Bone marrow (tissue), 2 donors: ENCODE results near the gene TMEM175.

Experiments used
- DNase-seq, 2 donors: peaks; one replicate each; lab custom pipeline; 2025; lab: John Stamatoyannopoulos, UW

The TMEM175 gene

DNA sequence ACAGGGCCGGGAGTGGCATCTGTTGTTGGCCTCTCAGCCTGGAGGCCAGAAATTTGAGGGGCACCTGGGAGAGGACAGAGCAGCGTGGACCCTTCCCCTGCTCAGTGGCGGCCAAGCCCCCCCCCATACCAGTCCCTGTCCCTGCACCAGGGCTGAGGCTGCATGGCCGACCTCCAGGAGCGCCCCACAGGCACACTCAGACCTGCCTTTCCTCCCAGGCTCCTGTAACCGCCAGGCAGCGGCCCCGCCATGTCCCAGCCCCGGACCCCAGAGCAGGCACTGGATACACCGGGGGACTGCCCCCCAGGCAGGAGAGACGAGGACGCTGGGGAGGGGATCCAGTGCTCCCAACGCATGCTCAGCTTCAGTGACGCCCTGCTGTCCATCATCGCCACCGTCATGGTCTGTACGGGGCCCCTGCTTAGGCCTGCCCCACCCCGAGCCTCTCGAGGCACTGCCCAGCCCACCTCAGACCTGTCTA, 15.3 kb downstream of the TMEM175 start:
- DNase-seq, result no peak

DNA sequence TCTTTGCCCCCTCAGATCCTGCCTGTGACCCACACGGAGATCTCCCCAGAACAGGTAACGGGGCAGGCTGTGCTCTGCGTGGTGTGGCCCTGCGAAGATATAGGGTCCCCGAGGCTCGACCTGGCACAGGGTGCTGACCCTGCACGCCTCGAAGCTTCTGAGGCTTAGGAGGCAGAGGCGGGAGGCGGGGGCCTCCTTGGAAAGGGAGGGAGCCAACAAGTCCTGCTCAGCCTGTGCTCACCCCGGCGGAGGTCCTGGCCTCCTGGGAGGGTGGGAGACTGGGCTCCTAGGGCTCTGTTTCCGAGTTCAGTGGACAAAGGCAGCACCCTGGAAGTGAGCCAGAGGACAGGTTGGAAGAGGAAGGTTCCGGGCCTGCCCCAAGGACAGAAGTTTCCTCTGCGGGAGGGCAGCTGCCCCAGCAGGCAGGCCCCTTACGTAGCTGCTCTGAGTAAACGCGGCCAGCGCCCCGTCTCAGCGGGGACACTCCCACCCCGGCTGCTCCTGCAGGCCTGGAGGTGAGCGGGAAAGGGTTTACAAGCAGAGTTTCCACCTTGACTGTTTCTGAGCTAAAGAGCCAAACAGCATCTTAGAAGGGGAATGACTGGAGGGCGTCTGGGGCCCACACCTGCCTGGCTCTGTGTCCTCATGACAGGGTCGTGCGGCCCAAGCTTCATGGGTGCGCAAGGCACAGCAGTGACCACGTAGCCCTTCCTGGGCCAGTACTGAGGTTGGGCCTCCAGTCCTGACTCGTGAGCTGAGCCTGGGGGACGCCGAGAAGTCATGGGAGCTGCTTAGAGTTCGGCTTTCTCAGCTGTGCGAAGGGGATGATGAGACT, 16.1 kb downstream of the TMEM175 start:
- DNase-seq, result no peak

DNA sequence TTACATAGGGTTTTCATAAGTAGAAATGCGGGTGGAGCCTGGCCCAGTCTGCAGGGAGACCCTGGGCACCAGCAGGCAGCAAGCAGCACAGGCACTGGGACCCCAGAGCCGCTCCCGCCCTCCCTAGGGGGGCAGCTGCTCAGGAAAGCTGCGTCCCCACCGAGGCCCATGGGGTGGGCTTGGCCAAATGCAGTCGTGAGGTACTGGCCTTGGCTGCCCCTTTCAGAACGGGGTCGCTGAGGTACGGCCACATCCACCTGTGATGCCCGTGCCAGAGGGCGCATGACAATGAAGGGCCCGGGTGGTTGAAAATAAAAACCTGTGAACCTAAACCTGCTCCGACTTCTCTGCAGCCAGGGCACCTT, 16.7 kb downstream of the TMEM175 start:
- DNase-seq, result no peak

DNA sequence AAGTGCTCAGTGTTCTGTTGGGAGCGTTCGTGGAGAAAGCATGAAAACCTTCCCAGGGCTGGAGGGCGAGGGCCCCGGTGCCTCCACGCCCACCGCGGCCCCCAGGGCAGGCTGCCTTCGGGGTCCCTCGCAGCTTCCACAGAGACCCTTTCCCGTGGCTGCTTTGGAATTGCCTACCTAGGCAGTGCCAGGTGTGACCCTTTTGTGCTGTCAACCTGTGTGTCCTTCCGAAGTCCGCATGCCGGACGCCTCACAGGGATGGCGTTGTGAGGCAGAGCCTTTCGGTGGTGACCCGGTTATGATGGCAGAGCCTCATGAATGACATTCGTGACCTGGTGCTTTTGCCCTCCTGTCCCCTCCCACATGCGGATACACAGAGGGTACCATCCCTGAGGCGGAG, 17.4 kb downstream of the TMEM175 start:
- DNase-seq, result no peak

DNA sequence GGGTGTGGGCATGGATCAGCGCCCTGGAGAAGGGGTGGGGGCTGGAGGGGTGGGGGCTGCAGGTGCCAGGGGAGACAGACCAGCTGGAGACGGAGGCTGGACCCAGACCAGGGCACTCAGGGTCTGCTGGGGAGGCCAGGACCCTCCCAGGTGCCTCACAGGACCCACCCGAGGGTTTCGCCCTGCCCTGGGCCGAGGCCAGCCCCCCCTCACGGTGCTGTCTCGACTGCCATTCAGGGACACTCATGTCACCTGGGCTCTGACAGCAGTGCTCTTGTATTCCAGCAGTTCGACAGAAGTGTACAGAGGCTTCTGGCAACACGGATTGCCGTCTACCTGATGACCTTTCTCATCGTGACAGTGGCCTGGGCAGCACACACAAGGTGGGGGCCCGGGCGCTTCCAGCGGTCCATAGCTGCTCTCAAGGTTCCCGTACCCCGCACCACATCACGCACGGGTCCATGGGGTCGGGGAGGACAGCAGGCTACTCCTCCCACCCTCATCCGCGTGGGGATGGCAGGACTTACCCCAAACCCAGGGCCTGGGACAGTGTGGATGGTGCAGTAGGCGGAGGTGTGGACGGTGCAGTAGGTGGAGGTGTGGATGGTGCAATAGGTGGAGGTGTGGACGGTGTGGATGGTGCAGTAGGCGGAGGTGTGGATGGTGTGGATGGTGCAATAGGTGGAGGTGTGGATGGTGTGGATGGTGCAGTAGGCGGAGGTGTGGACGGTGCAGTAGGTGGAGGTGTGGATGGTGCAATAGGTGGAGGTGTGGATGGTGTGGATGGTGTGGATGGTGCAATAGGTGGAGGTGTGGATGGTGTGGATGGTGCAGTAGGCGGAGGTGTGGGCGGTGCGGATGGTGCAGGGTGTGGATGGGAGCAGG, 18.1 kb downstream of the TMEM175 start:
- no peak for DNase-seq

DNA sequence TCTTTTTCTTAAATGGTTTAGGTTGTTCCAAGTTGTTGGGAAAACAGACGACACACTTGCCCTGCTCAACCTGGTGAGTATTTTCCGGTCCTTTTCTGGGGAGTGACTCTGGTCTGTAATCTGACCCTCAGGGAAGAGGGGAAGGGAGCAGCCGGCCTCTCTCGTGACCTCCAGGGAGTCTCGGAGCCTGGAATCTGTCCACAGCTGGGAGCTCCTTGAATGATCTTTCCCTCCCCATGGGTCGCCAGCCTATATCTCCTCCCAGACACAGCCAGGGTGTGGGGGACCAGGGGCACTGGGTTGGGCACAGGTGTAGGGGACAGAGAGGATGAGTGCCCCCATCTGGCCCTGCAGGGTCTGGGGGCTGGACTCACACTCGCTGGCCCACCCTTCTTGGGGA, 18.9 kb downstream of the TMEM175 start:
- DNase-seq, result no peak

DNA sequence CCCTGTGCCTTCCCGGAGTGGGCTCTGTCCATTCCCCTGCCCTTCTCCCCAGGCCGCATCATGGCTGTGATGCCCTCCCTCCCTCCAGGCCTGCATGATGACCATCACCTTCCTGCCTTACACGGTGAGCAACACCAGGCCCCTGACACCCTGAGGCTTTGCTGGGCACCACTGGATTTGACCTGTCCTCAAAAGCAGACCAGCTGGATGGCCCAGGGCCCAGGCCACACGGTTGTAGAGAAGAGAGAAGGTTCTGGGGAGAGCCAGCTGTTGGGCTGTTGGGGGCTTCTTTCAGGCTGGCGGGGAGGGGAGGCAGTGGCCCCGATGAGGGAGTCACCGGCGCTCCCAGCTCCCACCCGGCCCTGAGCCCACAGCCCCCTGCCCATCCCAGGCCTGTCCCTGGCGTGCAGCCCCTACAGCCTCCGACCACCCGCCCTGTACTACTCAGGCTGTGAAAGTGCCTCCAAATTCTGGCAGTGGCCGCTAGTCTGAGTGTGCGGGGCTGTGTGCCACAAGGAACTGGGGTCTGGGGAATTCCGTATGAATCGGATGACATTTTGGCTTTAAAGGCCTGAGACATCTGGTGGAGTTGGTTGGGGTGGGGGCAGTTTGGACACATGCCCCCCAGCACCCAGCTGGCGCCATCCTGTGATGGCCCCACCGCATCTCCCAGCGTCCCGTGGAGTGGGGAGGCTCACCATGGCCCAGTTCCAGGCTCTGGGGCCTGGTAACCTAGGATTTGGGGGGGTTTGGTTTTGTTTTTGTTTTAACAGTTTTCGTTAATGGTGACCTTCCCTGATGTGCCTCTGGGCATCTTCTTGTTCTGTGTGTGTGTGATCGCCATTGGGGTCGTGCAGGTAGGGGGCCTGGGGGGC, 19.6 kb downstream of the TMEM175 start:
- DNase-seq, result no peak

DNA sequence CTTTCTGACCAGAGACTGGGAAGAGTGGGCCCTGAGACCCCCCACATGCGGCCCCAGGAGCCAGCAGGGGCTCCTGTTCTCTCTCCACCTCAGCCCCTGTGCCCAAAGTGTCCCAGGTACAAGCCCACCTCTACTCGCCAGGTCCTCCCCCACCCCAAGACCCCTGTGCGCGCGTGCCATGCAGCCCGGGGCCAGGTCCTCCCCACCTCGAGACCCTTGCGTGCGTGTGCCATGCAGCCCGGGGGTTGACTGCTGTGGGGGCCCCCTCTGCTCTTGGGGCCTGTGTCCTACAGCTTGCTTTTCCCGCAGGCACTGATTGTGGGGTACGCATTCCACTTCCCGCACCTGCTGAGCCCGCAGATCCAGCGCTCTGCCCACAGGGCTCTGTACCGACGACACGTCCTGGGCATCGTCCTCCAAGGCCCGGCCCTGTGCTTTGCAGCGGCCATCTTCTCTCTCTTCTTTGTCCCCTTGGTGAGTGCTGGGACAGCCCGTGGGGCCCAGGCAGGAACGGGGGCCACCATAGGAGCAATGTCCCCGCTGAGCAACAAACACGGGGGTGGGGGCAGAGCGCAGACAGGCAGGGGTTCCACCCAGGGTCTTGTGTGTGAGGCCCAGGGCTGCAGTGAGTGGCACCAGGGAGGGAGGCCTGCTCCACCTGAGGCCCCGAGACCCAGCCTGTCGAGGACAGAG, 20.8 kb downstream of the TMEM175 start:
- DNase-seq, result no peak

DNA sequence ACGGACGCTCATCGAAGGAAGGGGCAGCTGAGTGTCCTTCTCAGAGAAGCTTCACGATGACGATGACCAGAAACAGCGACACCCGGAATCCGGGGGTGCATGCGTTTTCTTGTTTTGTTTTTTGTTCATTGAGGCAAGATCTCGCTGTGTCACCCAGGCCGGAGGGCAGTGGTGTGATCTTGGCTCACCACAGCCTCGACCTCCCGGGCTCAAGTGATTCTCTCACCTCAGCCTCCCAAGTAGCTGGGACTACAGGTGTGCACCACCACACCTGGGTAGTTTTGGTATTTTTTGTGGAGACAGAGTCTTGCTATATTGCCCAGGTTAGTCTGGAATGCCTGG, 21.3 kb downstream of the TMEM175 start:
- no peak for DNase-seq

DNA sequence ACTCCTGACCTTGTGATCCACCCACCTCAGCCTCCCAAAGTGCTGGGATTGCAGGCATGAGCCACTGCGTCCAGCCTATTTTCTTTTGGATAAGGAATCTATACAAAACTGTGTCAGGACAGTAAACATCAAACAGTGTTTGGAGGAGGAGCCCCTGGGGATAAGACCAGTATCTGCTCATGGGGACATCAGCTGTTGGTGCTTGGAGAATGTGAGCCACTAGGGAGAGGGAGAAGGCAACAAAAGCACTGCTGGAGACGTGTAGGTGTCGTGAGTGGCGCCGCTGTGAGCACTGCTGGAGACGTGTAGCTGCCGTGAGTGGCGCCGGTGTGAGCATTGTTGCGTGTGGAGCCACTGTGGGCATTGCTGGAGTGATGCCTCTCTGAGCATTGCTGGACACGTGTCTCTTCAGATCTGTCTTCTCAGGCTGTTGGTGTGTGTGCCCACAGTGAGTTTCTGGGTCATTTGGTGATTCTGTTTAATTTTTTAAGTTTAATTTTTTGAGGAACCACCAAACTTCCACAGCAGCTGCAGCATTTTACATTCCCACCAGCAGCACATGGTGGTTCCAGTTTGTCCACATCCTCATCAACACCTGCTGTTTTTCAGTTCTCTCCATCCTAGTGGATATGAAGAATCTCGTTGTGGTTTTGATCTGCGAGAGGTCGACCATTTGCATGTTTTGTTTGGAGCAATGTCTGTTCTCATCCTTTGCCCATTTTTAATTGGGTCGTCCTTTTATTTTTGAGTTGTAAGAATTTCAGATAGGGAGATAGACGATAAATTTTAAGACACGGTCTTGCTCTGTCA, 22.2 kb downstream of the TMEM175 start:
- no peak for DNase-seq

DNA sequence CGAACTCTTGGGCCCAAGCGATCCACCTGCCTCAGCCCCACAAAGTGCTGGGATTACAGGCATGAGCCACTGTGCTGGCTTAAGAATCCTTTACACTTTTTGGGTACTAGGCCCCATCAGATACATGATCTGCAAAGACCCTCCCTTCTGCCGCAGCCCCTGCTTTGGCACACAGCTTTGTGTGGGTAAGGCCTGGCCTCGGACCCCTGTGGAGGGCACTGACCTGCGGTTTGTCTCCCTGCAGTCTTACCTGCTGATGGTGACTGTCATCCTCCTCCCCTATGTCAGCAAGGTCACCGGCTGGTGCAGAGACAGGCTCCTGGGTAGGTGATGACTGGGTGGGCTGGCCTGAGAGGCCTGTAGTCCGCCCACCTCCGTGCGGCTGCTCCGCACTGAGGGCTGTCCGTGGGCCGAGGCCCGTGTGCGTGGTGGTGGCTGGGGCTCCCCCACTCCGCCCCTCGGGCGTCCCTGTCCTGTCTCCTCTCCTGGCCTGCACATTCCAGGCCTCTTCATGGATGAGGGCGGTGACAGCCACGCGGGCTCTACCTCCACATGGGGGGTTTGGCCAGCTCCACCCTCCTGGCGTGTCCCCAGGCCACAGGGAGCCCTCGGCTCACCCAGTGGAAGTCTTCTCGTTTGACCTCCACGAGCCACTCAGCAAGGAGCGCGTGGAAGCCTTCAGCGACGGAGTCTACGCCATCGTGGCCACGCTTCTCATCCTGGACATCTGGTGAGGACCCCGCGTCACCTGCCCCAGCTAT, 23.1 kb downstream of the TMEM175 start:
- DNase-seq, result no peak

DNA sequence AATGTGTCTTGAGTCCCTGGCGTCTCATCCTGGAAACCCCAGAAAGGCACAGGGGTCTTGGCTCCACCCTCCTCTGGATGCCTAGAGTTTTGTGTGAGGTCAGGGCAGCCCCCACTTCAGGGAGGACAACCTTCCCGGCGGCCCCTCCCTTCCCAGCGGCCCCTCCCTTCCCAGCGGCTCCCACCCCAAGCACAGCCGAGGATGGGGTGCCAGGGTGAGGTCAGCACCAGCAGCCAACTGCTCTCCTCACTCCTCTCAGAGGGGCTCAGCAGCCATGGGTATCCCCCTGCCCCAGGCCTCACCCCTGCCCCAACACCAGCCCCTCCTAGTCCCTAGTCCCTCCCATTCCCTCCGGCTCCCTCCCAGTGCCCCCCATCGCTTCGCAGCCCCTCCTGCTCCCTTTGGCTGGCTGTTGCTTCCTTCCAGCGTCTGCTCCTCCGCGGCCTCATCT, 23.7 kb downstream of the TMEM175 start:
- DNase-seq, result no peak

DNA sequence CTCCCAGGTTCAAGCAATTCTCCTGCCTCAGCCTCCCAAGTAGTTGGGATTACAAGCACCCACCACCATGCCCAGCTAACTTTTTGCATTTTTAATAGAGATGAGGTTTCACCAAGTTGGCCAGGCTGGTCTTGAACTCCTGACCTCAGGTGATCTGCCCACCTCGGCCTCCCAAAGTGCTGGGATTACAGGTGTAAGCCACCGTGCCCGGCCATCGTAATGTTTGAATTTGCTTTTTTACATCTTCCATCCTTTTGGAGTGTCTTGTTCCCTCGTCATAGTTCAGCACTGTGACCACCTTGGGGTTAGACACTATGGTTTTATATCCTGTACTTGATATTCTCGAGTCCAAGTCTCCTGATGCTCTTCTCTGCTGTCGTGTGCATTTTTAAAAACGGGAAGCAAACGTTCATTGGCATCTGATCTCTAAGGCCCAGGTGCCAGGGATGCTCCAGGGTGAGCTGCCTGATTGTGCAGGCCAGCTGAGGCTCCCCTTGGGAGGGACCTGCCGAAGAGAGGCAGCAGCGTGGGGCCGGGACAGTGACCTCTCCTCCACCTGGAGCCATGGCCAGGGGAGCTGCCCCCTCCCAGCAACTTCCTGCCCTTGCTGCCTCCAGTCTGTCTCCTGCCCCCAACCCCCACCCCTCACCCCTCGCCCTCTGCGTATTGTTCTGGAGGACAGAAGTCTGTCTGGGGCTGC, 24.4 kb downstream of the TMEM175 start:
- no peak for DNase-seq

DNA sequence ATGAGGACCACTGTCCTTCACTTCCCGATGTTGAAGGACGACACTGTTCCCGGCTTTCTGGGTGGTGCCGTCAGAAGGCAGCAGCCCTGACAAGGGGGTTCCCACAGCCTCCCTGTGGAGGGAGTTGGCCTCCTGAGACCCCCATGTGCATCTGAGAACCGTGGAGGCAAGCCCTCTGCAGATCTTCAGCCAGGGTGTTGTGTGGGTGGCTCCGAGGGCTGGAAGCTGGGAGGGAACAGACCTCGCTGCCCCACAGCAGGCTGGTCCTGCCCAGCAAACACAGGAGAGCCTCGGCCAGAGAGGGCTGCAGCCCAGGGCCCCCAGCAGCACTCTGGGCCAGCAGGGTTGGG, 24.9 kb downstream of the TMEM175 start:
- no peak for DNase-seq

DNA sequence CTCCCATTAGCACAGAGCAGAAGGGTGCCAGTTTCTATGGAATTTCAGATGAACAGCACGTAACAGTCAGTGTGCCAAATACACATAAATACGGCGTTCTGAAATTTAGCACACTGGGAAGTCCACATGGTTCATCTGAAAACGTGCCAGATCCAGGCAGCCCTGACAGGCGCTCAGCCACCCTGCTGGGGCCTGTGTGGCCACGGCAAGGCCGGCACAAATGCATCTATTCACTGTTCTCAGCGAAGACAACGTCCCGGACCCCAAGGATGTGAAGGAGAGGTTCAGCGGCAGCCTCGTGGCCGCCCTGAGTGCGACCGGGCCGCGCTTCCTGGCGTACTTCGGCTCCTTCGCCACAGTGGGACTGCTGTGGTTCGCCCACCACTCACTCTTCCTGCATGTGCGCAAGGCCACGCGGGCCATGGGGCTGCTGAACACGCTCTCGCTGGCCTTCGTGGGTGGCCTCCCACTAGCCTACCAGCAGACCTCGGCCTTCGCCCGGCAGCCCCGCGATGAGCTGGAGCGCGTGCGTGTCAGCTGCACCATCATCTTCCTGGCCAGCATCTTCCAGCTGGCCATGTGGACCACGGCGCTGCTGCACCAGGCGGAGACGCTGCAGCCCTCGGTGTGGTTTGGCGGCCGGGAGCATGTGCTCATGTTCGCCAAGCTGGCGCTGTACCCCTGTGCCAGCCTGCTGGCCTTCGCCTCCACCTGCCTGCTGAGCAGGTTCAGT, 25.5 kb downstream of the TMEM175 start:
- no peak for DNase-seq

DNA sequence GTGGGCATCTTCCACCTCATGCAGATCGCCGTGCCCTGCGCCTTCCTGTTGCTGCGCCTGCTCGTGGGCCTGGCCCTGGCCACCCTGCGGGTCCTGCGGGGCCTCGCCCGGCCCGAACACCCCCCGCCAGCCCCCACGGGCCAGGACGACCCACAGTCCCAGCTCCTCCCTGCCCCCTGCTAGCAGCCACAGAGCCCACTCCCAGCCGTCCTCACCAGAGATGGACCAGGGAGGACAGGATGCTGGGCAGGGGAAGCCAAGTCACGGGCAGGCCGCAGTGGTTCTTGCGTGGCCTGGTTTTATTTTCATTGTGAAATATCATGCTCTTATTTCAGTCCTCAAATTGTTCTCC, 26.0 kb downstream of the TMEM175 start:
- no peak for DNase-seq

DNA sequence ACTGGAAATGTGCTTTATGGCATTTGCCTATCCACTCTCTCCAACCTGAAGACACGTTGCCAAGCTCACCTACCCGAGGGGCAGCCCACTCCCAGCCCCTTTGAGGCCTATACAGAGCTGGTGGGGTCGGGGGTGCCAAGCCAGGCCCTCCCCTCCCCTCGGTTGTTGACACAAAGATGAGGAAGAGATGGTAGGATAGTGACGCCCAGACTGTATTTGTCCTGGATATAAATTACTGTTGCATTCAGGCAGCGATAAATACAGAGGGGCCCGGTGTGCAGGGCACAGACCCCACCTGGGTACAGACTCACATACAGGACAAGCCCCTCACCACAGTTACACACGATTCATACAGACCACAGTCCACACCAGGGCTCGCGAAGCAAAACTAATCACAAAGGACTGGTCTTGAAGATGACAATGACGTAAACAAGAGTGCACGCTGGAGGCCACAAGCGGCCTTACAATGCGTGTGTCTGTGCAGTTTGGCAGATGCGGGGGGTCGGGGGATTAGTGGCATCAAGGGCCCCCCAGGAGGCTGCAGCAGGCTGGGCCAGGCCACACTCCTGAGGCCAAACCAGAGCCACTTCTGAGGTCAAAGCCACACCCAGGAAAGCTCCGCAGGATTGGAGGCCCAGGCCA, 26.6 kb downstream of the TMEM175 start:
- DNase-seq, result no peak
